Hematopoietic multipotent progenitor cell treated with erythropoietin and hydrocortisone succinate and interleukin-3 and kit ligand, for 17 days (in vitro differentiated cells): ENCODE measurements around the gene AK5.
"Not testable (repeated sequence)": the region's sequence is repeated elsewhere in the genome, so short reads cannot be mapped to it uniquely, and the experiment has no call there.

Experiments used
- DNase-seq: peaks from one replicate; pipeline ENCODE4 v3.0.0-alpha.2; 2015; ENCODE audit warnings: low spot score

The AK5 gene

DNA sequence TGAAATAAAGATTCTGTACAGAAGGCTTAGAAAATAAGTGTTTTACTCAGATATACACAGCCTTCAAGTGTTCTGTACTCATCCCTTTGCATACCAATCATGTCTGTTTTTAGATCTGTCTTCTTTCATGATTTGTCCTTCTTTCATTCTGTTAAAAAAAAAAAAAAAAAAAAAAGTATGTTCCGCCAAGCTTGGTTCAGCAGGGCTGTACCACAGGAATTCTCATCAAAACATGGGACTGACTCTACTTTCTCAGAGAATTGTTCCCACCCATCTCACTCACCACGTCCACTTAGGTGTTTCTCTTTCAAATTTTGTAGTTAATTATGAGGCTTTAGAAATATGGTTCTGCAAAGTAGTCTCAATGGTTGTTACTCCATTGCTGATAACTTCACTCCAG is 119.0 kb downstream of the AK5 start:
- no peak for DNase-seq

DNA sequence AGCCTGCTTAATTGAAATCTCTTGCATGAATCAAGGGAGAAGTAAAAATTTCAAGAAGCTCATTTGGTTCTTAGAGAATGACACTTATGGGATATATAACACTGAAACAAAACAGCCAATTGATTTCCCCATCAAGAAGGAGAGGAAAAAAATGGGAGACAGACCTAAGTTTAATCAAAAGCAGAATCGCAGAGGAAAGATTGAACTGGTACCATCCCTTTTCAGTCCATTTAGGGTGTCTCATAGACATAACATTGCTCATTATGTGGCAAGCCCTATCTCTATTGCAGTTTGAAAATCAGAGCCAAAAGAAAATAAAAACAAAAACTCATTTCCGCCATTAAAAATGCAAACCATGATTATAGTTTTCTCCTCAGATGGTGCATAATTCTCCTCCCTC is 119.6 kb downstream of the AK5 start:
- no peak for DNase-seq

DNA sequence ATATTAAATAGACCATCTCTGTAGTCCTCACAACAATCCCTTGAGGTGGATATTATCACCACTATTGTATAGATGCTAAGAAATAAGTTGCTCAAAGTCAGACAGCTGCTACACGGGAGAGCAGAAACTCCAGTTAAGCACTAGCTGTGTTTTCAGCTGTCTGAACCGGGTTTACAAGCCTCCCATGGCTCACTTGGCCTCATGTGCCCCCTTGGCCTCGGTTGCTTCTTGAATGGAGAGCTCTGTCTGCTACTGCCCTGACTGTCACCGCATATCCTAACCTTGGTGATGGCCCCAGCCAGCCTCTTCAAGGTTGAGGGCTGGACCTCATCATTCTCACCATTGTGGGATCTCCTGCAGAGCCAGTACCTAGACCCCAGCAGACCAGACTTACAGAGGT is 123.4 kb downstream of the AK5 start:
- DNase-seq, result no peak

DNA sequence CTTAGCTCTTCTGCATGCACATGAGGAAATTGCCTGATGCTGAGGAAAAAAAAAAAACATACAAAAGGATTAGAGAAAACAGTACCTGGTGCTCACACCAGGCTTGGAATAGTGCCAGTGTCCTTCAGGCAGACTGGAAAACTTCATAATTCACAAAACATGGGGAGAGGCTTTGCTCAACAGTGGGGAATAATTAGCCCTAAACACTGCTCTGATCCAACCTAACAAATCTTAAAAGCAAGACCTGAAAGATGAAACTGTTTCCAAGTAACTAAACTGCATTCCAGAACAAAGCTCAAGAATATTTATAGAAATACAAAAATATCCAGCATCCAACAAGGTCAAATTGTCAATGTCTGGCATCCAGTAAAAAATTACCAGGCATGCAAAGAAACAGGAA is 124.8 kb downstream of the AK5 start:
- DNase-seq, result no peak

DNA sequence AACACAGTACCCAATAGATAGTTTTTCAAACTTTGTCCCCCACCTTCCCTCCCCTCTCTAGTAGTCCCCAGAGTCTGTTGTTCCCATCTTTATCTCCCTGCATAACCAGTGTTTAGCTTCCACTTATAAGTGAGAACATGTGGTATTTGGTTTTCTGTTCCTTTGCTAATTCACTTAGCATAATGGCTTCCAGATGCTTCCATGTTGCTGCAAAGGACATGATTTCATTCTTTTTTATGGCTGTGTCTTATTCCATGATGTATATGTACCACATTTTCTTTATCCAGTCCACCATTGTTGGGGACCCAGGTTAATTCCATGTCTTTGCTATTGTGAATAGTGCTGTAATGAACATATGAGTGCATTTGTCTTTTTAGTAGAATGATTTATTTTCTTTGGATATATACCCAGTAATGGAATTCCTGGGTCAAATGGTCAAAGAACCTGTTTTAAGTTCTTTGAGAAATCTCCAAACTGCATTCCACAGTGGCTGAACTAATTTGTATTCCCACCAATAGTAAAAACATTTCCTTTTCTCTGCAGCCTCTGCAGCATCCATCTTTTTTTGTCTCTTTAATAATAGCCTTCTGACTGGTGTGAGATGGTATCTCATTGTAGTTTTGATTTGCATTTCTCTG is 126.0 kb downstream of the AK5 start:
- DNase-seq, result no peak

DNA sequence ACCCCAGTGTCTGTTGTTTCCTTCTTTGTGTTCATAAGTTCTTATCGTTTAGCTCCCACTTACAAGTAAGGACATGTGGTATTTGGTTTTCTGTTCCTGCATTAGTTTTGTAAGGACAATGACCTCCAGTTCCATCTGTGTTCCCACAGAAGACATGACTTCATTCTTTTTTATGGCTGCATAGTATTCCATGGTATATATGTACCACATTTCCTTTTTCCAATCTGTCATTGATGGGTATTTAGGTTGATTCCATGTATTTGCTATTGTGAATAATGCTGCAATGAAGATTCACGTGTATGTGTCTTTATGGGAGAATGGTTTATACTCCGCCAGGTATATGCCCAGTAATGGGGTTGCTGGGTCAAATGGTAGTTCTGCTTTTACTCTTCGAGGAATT is 127.1 kb downstream of the AK5 start:
- not testable (repeated sequence) for DNase-seq

DNA sequence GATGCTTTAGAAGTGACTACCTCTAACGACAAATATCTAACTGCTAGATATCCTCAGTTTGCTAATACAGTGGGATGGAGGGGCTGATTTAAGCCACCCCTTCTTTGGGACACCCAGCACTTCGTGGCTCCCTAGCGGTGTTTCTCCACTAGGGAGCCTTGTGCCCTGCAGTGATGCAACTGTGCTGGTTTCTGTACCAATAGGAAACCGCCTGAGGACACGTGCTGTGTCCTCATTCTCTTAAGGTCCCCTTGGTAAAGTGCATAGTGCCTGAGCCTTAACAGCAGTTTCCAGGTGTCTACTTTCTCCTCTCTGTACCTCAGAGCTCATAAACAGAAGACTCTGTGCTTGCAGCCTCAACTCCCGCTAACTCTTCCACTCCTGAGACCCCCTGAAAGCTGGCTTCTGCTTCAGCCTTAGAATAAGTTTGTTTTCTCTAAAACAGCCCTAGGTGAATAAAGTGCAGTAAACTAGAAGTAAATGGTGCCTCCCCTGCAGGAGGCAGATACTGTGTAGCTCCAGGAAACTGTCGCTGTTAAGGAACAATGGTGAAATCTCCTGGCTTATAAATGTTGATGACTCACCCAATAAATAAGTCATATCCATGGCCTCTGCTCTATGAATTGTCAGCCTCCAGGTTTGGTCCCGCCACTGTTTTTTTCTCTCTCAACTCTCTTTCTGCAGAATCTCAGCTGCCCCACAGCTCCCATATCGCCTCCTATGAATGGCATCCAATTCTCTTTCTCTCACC is 130.4 kb downstream of the AK5 start:
- no peak for DNase-seq

DNA sequence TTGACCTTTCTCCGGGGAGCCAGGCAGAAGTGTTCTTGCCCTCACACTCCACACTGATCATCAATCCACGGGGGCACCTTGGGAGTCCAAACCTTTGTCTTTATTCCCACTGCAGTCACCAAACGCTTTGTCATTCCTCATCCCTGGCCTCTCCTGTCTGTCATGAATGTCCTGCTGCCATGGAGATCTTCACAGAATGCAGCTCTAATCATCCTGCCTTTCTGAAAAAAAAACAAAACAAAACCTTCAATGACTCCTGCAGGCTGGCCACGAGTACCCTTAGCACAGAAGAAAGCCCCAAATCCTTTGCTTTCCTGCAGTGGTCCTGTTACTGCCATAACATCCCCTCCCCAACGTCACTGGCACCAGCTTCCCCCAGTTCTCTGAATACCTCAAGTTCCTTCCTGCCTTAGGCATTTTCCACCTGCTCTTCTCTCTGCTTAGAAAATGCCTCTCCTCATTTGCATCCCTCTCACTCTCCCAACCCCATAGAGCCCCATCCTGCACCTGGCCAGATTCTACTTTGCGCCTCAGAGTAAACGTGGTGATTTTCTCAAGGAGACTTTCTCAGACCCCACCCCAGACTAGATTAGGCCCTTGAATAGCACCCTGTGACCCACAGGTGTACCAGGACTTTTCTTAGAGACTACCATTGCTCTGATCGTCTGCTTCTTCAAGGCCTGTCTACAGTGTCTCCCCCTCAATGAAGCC is 131.2 kb downstream of the AK5 start:
- no peak for DNase-seq

DNA sequence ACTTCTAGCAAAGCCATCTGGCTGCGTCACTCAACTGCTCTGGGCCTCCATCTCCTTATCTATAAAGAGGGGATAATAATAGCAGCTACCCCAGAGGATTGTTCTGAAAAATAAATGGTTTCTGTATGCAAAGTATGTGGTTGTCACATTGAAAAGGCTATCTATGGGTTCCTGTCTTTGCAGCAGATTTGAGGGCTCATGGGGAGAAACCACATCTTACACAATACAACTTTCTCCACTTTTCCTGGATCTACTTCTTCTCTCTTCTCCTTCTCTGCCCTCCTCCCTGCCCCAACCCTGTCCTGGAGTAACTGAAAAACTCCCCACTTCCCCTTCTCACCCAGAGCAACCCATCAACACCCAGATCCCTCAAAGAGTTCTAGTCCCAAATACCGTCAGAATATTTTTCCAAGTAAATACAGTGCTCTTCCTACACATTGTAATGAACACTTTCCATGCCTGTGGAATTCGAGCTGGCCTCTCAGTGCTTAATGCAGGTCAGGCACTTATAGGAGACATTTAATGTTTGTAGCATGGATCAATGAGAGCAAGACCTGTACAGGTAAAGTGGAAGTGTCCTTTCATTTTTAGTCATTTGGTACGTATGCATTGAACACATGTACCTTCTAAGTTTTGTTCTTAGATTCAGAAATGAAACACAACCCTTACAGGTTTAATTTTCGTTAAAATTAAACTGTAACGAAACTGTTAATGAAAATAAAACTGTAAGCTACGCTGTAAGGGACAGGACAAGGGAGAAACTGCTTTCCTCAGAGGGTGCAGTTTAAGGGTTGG is 131.9 kb downstream of the AK5 start:
- no peak for DNase-seq

DNA sequence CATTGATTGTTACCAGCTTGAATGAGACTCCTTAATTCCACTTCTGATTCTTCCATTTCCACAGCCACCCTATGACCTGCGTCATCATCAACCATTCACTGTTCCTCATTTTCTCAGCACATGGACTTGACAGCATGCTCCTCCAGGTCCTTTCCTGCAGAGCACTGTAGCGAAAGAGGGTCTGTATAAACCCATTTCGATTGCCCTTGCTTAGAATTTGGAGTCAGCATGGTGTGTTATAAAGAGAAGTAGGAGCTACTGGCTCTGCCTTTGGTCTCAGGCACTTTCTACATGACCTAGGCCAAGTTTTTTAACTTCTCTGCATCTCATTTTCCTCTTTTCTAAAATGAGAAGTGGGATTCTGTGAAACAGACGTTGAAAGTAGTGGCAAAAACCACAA is 133.8 kb downstream of the AK5 start:
- DNase-seq, result no peak

DNA sequence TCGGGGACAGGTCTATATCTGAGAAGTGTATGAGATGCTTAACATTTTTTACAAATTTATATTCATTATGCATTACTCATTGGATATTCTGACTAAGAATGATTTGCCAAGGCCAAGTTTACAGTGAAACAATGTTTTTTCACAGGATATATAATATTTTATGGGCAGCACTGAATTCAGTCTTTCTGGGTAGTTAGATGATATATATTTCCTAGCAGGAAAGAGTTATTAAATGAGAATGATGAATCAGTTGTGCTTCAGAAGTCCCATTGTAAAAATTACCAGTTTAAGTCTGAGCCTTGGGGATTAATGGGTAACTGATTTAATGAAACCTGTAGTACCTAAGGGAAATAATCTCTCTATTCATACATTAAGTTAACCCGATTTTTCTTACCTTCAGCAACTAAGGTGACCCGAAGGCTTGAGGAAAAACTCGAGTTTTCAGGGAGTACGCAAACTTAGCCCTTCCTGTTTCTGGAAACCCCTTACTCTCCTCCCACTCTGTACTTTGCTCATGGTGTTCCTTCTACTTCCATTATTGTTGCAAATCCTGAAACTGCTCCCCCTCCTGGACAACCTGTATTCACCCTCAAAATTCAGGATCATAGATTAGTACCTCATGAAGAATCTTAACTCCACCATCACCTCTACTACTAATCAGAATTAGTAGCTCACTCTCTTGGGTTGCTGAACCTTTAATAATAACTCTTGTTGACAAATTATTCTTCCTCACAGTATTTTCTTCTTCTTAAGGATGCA is 135.1 kb downstream of the AK5 start:
- DNase-seq, result no peak

DNA sequence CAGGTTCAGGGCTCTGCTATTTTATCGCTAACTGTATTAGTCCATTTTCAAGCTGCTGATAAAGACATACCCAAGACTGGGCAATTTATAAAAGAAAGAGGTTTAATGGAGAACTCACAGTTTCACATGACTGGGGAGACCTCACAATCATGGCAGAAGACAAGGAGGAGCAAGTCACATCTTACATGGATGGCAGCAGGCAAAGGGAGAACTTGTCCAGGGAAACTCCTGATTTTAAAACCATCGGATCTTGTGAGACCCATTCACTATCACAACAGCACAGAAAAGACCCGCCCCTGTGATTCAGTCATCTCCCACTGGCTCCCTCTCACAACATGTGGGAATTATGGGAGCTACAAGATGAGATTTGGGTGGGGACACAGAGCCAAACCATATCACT is 136.2 kb downstream of the AK5 start:
- DNase-seq, result not testable (repeated sequence)

DNA sequence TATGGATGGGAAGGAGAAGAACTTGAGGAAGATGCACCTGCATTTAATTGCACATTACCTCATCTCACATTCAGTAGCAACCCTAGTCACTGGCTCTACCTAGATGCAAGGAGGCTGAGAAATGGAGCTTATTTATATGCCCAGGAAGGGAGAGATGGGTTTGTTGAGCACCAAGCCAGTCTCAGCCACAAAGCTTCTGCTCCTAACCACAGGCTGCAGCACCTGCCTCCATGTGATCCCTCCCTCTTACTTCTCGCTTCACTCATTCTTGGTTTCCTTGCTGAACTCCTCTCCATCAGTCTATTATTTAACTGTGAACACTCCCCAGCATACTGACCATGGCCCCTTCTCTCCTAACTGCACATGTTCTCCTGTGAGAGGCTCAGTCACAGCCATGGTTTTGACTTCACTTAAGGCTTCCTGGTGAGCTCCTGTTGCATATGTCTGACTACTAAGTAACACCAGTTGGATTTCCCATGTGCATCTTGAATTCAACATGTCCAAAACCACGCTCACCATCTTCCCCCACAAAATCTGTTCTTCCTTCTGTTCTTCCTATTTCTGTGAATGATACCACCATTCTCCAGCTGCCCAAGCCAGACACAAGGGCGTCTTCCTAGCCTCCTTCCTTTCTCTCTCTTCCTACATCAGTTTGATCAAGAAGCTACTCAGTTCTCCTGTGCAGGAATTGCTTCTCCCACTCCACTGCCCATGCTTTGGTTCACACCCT is 139.8 kb downstream of the AK5 start:
- DNase-seq, result no peak

DNA sequence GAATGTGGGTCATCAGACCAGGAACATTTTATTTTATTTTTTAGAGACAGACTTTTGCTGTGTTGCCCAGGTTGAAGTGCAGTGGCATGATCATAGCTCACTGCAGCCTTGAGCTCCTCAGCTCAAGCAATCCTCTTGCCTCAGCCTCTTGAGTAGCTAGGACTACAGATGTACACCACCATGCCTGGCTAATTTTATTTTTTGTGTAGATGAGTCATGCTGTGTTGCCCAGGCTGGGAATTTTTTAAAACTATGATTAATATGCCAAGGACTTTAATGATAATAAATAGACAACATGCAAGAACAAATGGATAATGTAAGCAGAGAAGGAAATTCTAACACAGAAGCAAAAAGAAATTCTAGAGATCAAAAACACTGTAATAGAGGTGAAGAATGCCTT is 142.4 kb downstream of the AK5 start:
- DNase-seq, result no peak

DNA sequence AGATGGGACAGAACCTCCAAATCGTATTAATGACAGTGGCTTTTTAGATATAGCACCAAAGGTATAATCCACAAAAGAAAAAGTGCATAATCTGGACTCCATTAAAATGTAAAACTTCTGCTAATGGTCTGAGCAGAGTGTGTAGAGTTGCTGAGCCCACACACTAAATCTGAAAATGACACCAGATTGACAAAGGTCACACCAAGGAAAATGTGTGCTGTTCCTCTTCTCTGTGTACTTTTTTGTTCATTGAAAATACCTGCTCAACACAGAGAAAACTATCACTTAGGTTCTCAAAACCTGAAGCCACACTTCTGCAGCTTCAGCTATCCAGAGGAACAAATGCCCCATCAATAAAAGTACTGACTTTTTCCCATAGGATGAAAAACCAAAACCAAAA is 146.2 kb downstream of the AK5 start:
- DNase-seq, result no peak

DNA sequence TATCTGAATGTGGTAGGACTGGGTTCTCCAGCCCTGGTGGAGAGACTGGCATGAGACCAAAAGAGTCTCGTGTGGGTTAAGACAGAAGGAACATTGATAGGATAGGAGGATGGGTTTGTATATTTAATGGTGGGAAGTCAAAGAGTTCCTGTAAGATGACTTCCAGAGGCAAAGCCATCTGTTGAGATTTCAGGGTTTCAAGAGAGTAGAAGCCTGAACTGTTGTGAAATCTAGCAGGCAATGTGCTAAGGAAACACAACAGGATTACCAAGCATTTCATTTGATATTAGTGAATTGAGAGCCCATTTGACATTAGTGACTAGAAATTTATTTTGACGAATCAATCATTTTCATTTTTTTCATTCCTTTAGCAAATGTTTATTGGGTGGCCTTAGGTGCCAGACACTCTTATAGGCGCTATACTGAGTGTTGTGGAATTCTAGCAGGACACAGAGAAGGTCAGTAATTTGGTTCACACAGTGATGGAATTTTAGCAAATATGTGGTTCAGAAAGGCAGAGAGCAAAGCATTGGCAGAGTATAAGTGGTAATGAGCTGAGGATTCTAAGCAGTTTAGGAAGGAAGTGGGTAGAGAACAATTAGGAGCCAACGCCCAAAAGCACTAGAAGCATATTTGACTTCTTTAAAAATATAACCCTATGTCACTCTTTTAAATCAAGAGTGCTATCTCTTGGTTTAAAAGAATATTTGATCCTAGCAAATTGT is 149.3 kb downstream of the AK5 start:
- no peak for DNase-seq

DNA sequence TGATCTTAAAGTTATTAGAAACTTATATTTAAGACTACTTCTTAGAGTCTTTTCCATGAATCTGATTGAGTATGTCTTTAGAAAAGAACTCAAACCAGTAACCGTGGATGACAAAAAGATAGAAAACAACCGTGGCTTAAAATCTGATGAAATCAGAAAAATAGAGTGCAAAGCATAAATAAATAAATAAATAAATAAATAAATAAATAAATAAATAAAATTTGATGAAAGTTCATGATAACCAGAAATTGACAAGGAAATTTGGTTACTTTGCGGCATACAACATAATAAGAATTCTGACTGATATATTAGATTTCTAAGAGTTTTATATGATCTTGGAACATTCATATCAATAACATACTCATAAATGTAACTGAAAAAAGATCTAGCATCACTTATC is 152.1 kb downstream of the AK5 start:
- DNase-seq, result no peak

DNA sequence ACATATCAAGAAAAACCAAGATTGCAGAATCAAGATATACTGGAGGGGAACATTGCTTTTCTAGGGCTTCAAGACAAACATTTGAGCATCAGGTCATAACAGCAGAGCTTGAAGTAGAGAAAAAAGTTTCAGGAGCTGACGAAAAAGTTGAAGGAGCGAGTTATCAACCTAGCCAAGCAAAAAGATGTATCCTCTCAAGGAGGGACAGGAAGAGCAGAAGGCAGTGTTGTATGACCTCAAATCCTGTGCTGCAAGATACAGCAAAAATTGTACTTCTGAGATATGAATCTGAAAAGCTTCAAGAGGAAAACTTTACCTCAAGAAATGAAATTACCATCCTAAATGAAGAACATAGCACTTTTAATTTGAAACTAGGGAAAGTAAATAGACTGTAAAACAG is 153.1 kb downstream of the AK5 start:
- no peak for DNase-seq

DNA sequence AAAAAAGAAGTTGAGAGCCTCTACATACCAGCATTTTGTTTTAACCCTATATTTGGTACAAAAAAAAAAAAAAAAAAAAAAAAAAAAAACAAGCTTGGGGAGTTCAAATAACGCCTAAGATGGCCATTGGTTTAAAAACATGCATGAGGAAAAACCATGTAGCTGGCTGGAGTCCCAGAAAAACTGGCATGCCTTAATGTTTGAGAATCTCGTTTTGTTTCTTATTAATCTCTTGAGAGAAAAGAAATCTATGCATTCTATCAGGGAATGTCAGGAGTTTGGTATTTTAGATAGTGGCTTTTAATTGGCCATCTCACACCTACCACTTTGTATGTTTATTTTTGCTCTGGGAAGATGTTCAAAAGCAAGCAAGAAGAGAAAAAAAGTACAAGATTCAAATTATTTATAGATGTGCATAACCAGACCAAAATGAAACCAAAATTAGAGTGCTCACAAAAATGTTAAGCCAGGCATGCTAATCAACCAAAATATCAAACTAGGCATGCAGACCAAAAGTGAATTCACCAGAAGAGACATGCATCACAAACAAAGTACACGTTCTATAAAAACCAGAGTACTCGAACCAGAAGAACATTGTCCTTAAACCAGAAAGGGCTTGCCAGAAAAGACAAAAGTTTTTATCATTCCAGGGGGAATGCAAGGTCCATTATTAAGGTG is 156.6 kb downstream of the AK5 start:
- DNase-seq, result no peak
